Breast epithelium (tissue), 4 donors: ENCODE measurements around the gene SPOP. TPM values are rescaled to one million over a fixed set of nuclear protein-coding genes. Genes with fewer than 3 reads are reported as not detected.
A peak's percentile ranks its signal among the peaks of the same experiment; 100 is the strongest.

Source experiments
- DNase-seq, 2 donors: peaks; one replicate each; pipeline ENCODE4 v3.0.0-alpha.2; 2019; ENCODE audit warnings: low spot score in 2 of 2
- H3K27ac ChIP-seq, 2 donors: fragments of 200-600 bp; sonication (generic) in 1 of 2; one replicate each; pipeline ENCODE4 v1.5.1; 2016 to 2019; ENCODE audit warnings: mild to moderate bottlenecking in 1 of 2
- H3K27me3 ChIP-seq, 2 donors: fragments of 200-600 bp; sonication (generic) in 1 of 2; one replicate each; pipeline versions ENCODE4 v1.5.1 to v1.6.0; 2017 to 2019; ENCODE audit warnings: control low read depth in 1 of 2, mild to moderate bottlenecking in 1 of 2
- H3K36me3 ChIP-seq: fragments of 200-600 bp; one replicate; pipeline ENCODE4 v1.5.1; 2019
- H3K4me1 ChIP-seq, 2 donors: fragments of 200-600 bp; sonication (generic); one replicate each; pipeline ENCODE4 v1.5.1; 2016 to 2019; ENCODE audit warnings: control low read depth in 1 of 2
- H3K4me3 ChIP-seq, 3 donors: fragments of 200-600 bp; sonication (generic); 1 replicate in 2 of 3; 2 replicates in 1 of 3; pipeline ENCODE4 v1.5.1; 2016 to 2019; ENCODE audit warnings: mild to moderate bottlenecking in 3 of 3, moderate library complexity in 2 of 3
- H3K9me3 ChIP-seq, 2 donors: fragments of 200-600 bp; sonication (generic) in 1 of 2; one replicate each; pipeline ENCODE4 v1.5.1; 2016 to 2019; ENCODE audit warnings: control low read depth in 1 of 2
- CTCF ChIP-seq, 3 donors: fragments of 450-650 bp; IDR thresholded peaks; one replicate each; pipeline ENCODE4 v1.5.1; 2016 to 2017; ENCODE audit warnings: antibody characterized with exemption in 3 of 3, mild to moderate bottlenecking in 3 of 3, moderate library complexity in 3 of 3
- POLR2A ChIP-seq: fragments of 450-650 bp; IDR thresholded peaks from one replicate; pipeline ENCODE4 v1.6.1; 2016; ENCODE audit warnings: antibody characterized with exemption, mild to moderate bottlenecking, moderate library complexity
- POLR2AphosphoS5 ChIP-seq, 3 donors: sonication (generic); formaldehyde crosslinking; IDR thresholded peaks; one replicate each; pipeline ENCODE4 v1.6.1; 2017; ENCODE audit warnings: antibody characterized with exemption in 3 of 3
- intact Hi-C: fragments of 100-400 bp; cut with DNase I; formaldehyde crosslinking; loops from one replicate; pipeline ENCODE4 v1.15.1; 2023; ENCODE audit warnings: low total_unique reads
- total RNA-seq, 3 donors: library from RNA; depleted of rRNA; stranded (reverse); fragments of >200 nt; gene quantifications; one replicate each; pipeline ENCODE4 v1.1.0, GENCODE V29; 2016

The SPOP gene
- total RNA-seq, 3 donors from 2014 or later: 48.3 to 73.8 (median 55.4) TPM

GRCh38 chr17:49708515-49709183 lies 30.8 kb upstream of the SPOP start:
- Histone ChIP-seq H3K4me3 (peak overlapping the region; percentile 78 to 97 (median 95)), H3K27me3 (no peaks in the 10 kb centered on the region), H3K36me3 (no peaks in the 10 kb centered on the region), H3K27ac (peak overlapping the region; percentile 93 to 96), H3K4me1 (peaks cover 0 to 10% of the 10 kb centered on the region in 2 donors), H3K9me3 (no peaks in the 10 kb centered on the region)
- TF ChIP-seq POLR2A: no peak
- TF ChIP-seq CTCF (IDR thresholded peaks at IDR 0.05): no peak
- no peak for TF ChIP-seq POLR2AphosphoS5 (IDR thresholded peaks at IDR 0.05)
- DNase-seq: no peak
- intact Hi-C loops: loop anchor here (10.0 kb wide), 1 partner anchor 146 kb away; no protein-coding TSS in a partner anchor

- Histone ChIP-seq H3K4me1 (peaks cover 0 to 10% of the 10 kb centered on the region in 2 donors), H3K27me3 (no peaks in the 10 kb centered on the region), H3K9me3 (no peaks in the 10 kb centered on the region), H3K27ac (peak within 1 kb of the TSS; percentile 93 to 96), H3K36me3 (no peaks in the 10 kb centered on the region), H3K4me3 (peak within 1 kb of the TSS; percentile 78 to 97 (median 95))
- peak; percentile 98 for DNase-seq
- intact Hi-C loops: loop anchor here (10.0 kb wide), 1 partner anchor 147 kb away; no protein-coding TSS in a partner anchor
- TF ChIP-seq CTCF (IDR thresholded peaks at IDR 0.05) (peak; percentile 39 to 46 (median 44)), POLR2A (peak; percentile 30), POLR2AphosphoS5 (IDR thresholded peaks at IDR 0.05) (peak; percentile 81 to 90 (median 84))
These were observed 30.0 kb upstream of the SPOP start, which contains the start of gene SLC35B1 for GRCh38 chr17:49707608-49708514. TSS of gene SLC35B1 (minus strand) at chr17:49707964. CDS start at chr17:49707833, 131 bp downstream.

DNA sequence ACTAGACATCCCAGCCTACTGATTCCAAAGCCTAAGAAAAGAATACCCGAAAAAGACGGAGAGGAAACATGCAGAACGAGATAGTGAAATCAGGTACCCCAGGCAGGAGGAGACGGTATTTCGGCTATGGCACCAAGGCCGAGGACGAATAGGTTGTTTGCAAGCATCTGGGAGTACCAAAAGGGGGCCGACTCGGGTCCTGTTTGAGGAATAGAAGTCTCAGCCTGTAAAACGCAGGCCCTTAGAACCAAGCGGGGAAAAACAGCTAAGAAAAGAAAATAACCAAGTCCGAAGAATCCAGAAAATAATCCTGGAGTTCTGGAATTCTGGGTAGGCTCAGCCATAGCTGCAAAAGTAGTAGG lies 29.3 kb upstream of the SPOP start:
- Histone ChIP-seq H3K27me3 (no peaks in the 10 kb centered on the region), H3K9me3 (no peaks in the 10 kb centered on the region), H3K4me1 (peaks cover 0 to 10% of the 10 kb centered on the region in 2 donors), H3K4me3 (peak overlapping the region; percentile 78 to 97 (median 95)), H3K27ac (peak overlapping the region; percentile 93 to 96), H3K36me3 (no peaks in the 10 kb centered on the region)
- intact Hi-C loops: loop anchor here (10.0 kb wide), 1 partner anchor 148 kb away; no protein-coding TSS in a partner anchor
- no peak for TF ChIP-seq CTCF (IDR thresholded peaks at IDR 0.05)
- TF ChIP-seq POLR2A: no peak
- no peak for TF ChIP-seq POLR2AphosphoS5 (IDR thresholded peaks at IDR 0.05)
- no peak for DNase-seq

- peaks cover 4% of the 10 kb centered on the region for H3K36me3 ChIP-seq
- intact Hi-C loops: loop anchor here (10.0 kb wide), 1 partner anchor 150 kb away; no protein-coding TSS in a partner anchor
These were observed 27.4 kb upstream of the SPOP start for GRCh38 chr17:49705254-49705653.

More at GRCh38 chr17:49705254-49705653, 27.4 kb upstream of the SPOP start:
- no peaks in the 10 kb centered on the region for H3K9me3 ChIP-seq
- no peaks in the 10 kb centered on the region for H3K27me3 ChIP-seq
- no peak for TF ChIP-seq CTCF (IDR thresholded peaks at IDR 0.05)
- TF ChIP-seq POLR2AphosphoS5 (IDR thresholded peaks at IDR 0.05): no peak
- no peak for TF ChIP-seq POLR2A
- H3K27ac ChIP-seq: no peak overlapping the region
- peaks cover 0 to 10% of the 10 kb centered on the region in 2 donors for H3K4me1 ChIP-seq
- no peak for DNase-seq
- no peak overlapping the region for H3K4me3 ChIP-seq
